Body of pancreas (tissue), 4 donors: ENCODE results near the gene ACACA.

Source experiments
- CTCF ChIP-seq, 7 experiments: fragments of 450-650 bp in 4 of 7; fragments of 200-600 bp in 3 of 7; sonication (generic) in 3 of 7; IDR thresholded peaks; one replicate each; pipeline ENCODE4 v1.5.1; 2016 to 2019; ENCODE audit warnings: antibody characterized with exemption in 7 of 7
- POLR2A ChIP-seq, 3 donors: fragments of 450-650 bp; IDR thresholded peaks; one replicate each; pipeline ENCODE4 v1.6.1; 2016; ENCODE audit warnings: antibody characterized with exemption in 3 of 3, mild to moderate bottlenecking in 2 of 3

GRCh38 chr17:37137070-37137610, 269.5 kb downstream of the ACACA start:
- TF ChIP-seq CTCF (IDR thresholded peaks at IDR 0.05) (no peak), POLR2A (IDR thresholded peaks at IDR 0.05) (no peak)
